OCI-LY7 (cell line): ENCODE measurements around the gene KANK2.

Source experiments
- EZH2phosphoT487 ChIP-seq: fragments of 200-600 bp; sonication (generic); IDR thresholded peaks from 2 replicates; pipeline ENCODE4 v1.6.1; 2018; ENCODE audit warnings: low read depth, borderline replicate concordance, mild to moderate bottlenecking, mixed run types, antibody characterized with exemption, low read length, moderate library complexity, mixed read lengths
- TF ChIP-seq, protein P1 (sequence below): fragments of 200-600 bp; sonication (generic); conservative IDR thresholded peaks from 2 replicates; pipeline ENCODE4 v1.5.1; 2014; ENCODE audit warnings: mild to moderate bottlenecking, antibody characterized with exemption, low read length, moderate library complexity, mixed read lengths

DNA sequence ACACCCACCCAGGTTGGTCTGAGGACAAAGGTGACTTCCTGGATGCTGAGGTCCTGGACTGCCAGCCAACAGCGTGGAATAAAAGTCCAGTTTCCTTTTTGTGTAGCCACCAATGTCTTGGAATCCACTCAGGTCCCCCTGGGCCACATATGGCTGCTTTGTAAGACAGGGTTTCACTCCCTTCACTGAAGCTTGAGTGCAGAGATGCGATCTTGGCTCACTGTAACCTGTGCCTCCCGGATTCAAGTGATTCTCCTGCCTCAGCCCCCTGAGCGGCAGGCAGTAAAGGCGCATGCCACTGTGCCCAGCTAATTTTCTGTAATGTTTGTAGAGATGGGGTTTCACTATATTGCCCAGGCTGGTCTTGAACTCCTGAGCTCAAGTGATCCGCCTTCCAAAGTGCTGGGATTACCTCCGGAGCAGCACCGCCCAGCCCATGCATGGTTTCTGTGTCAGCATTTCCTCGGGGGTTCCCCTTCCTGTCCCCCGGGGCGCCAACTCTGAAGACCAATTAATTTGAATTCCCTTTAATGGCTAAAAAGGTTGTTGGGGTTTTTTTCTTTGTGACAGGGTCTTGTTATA is 17.5 kb downstream of the KANK2 start:
- TF ChIP-seq, protein P1, sequence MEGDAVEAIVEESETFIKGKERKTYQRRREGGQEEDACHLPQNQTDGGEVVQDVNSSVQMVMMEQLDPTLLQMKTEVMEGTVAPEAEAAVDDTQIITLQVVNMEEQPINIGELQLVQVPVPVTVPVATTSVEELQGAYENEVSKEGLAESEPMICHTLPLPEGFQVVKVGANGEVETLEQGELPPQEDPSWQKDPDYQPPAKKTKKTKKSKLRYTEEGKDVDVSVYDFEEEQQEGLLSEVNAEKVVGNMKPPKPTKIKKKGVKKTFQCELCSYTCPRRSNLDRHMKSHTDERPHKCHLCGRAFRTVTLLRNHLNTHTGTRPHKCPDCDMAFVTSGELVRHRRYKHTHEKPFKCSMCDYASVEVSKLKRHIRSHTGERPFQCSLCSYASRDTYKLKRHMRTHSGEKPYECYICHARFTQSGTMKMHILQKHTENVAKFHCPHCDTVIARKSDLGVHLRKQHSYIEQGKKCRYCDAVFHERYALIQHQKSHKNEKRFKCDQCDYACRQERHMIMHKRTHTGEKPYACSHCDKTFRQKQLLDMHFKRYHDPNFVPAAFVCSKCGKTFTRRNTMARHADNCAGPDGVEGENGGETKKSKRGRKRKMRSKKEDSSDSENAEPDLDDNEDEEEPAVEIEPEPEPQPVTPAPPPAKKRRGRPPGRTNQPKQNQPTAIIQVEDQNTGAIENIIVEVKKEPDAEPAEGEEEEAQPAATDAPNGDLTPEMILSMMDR = no peak
- TF ChIP-seq EZH2phosphoT487 = no peak
